Activated naive CD4-positive, alpha-beta T cell (primary cell): ENCODE measurements around the gene EFCAB13.
"Not testable (repeated sequence)": the region's sequence is repeated elsewhere in the genome, so short reads cannot be mapped to it uniquely, and the experiment has no call there.

ENCODE experiments used
- DNase-seq, 4 experiments: peaks; one replicate each; lab custom pipeline; 2025; lab: John Stamatoyannopoulos, UW

The EFCAB13 gene

GRCh38 chr17:47425887-47426635 is 102.3 kb downstream of the EFCAB13 start:
- not testable (repeated sequence) for DNase-seq

- DNase-seq = no peak
Measured at GRCh38 chr17:47427985-47428384, 104.2 kb downstream of the EFCAB13 start.

- not testable (repeated sequence) for DNase-seq
Measured at GRCh38 chr17:47432240-47432639, 108.5 kb downstream of the EFCAB13 start.

GRCh38 chr17:47465165-47465564 is 141.4 kb downstream of the EFCAB13 start:
- no peak for DNase-seq

- not testable (repeated sequence) for DNase-seq
Measured at GRCh38 chr17:47466976-47467375, 143.2 kb downstream of the EFCAB13 start.

- no peak for DNase-seq
Measured at GRCh38 chr17:47470836-47471235, 147.1 kb downstream of the EFCAB13 start.

- not testable (repeated sequence) for DNase-seq
Measured at GRCh38 chr17:47472073-47472472, 148.3 kb downstream of the EFCAB13 start.
